ENCODE measurements around the gene SPOCK1.
"Not testable (repeated sequence)": the region's sequence is repeated elsewhere in the genome, so short reads cannot be mapped to it uniquely, and the experiment has no call there.

SPOCK1 gene

DNA sequence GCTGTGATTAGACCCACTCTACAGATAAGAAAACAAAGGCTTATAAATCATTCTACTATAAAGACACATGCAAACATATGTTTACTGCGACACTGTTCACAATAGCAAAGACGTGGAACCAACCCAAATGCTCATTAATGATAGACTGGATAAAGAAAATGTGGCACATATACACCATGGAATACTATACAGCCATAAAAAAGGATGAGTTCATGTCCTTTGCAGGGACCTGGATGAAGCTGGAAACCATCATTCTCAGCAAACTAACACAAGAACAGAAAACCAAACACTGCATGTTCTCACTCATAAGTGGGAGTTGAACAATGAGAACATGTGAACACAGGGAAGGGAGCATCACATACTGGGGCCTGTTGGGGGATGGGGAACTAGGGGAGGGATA, 240.0 kb downstream of the SPOCK1 start:
- no CpG with 5 or more reads among the region's 2 CpGs for WGBS (ENCODE audit: insufficient coverage)
- H3K27me3 ChIP-seq (replicated peaks in 2 of 5; ENCODE audit: control insufficient read depth in 4 of 5, insufficient read depth in 5 of 5, low read length in 4 of 5), result peaks cover 0 to 31% (median 6%) of the 10 kb centered on the region in 5 experiments
- H3K9me3 ChIP-seq (ENCODE audit: control extremely low read depth in 1 of 5, control insufficient read depth in 4 of 5, insufficient read depth in 2 of 5, low read depth in 1 of 5, low read length in 4 of 5); H3K4me1 ChIP-seq (ENCODE audit: control extremely low read depth in 1 of 4, control insufficient read depth in 4 of 4, insufficient read depth in 4 of 4, low read length in 3 of 4); H3K36me3 ChIP-seq (ENCODE audit: control insufficient read depth in 4 of 4, insufficient read depth in 4 of 4, low read length in 3 of 4); H3K4me3 ChIP-seq (ENCODE audit: control insufficient read depth in 1 of 7, extremely low read depth in 1 of 7, insufficient read depth in 4 of 7, low read depth in 2 of 7, low read length in 6 of 7); POLR2A ChIA-PET; CTCF ChIA-PET; H3K27ac ChIP-seq (ENCODE audit: insufficient read depth in 1 of 2, low read depth in 1 of 2, low read length in 2 of 2, poor library complexity in 1 of 2, severe bottlenecking in 2 of 2); DNase-seq: not testable (repeated sequence)

DNA sequence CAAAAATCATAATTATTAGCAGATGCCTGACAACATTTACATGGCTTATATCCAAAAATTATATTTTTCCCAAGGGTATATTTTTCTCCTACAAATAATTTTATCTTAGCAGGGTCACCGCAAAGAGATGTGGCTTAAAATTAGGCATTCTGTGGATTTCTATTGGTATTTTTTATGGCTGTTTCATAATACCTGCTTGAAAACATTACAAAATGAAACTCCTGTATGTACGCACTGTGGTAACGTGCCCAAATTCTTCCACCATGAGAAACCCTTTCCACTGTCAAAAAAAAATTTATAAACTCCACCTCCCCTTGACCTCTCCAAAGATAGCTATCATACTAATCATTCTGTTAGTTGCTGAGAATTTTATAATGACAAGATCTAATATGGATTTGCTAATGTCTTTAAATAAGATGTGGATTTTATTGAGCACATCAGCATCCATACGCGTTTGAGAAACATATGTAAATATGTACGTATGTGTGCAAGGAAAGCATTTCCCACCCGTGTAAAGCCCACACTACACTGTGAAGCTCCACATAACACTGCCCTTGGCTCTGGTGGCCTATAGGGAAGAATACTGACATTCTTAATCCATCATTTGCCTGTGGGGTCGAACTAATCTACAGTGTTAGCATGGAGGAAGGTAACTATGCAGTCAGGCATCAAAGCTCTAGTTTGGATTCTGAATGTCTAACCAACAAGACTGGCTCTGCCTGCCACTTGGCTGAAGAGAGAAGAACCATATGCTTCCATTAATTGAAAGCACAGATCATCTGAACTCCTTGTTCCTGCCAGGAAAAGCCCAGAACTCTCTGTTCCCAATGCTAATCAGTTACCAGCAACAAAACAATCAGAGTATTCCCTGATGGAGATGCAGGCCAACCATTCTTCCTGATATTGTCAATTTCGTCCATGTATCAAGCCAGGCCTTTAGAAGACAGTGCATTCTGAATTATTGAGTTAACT, 244.7 kb downstream of the SPOCK1 start:
- 93% methylated on average over 6 of the region's 9 CpGs for WGBS (ENCODE audit: insufficient coverage)
- H3K36me3 ChIP-seq (ENCODE audit: control insufficient read depth in 4 of 4, insufficient read depth in 4 of 4, low read length in 3 of 4), result no peaks in the 10 kb centered on the region
- ChIA-PET POLR2A (no interaction called here), CTCF (no interaction called here)
- H3K27me3 ChIP-seq (replicated peaks in 2 of 5; ENCODE audit: control insufficient read depth in 4 of 5, insufficient read depth in 5 of 5, low read length in 4 of 5), result peaks cover 0 to 4% (median 0%) of the 10 kb centered on the region in 5 experiments
- no peaks in the 10 kb centered on the region for H3K4me1 ChIP-seq (ENCODE audit: control extremely low read depth in 1 of 4, control insufficient read depth in 4 of 4, insufficient read depth in 4 of 4, low read length in 3 of 4)
- no peaks in the 10 kb centered on the region for H3K9me3 ChIP-seq (ENCODE audit: control extremely low read depth in 1 of 5, control insufficient read depth in 4 of 5, insufficient read depth in 2 of 5, low read depth in 1 of 5, low read length in 4 of 5)
- no peak overlapping the region for H3K4me3 ChIP-seq (ENCODE audit: control insufficient read depth in 1 of 7, extremely low read depth in 1 of 7, insufficient read depth in 4 of 7, low read depth in 2 of 7, low read length in 6 of 7)
- DNase-seq, result no peak
- H3K27ac ChIP-seq (ENCODE audit: insufficient read depth in 1 of 2, low read depth in 1 of 2, low read length in 2 of 2, poor library complexity in 1 of 2, severe bottlenecking in 2 of 2), result no peak overlapping the region

DNA sequence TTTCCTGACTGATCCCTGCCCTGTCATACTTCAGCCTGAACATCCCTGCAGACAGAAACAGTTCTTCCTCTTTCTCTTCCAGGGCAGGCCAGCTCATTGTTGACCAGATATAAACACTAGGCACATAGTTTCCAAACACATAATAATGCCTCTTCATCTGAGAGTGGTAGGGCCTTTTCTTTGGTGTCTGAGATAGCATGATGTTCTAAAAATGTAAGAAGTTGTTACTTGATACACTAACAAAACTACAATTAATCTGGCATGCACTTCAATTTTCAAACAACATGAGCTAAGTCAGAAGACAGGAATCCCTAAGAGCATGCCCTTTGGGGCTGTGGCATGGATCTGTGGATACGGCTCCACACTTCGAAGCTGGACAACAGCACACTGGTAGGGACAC, 246.6 kb downstream of the SPOCK1 start:
- Histone ChIP-seq H3K4me3 (ENCODE audit: control insufficient read depth in 1 of 7, extremely low read depth in 1 of 7, insufficient read depth in 4 of 7, low read depth in 2 of 7, low read length in 6 of 7) (no peak overlapping the region), H3K27ac (ENCODE audit: insufficient read depth in 1 of 2, low read depth in 1 of 2, low read length in 2 of 2, poor library complexity in 1 of 2, severe bottlenecking in 2 of 2) (no peak overlapping the region), H3K4me1 (ENCODE audit: control extremely low read depth in 1 of 4, control insufficient read depth in 4 of 4, insufficient read depth in 4 of 4, low read length in 3 of 4) (no peaks in the 10 kb centered on the region), H3K27me3 (replicated peaks in 2 of 5; ENCODE audit: control insufficient read depth in 4 of 5, insufficient read depth in 5 of 5, low read length in 4 of 5) (peaks cover 0 to under 1% (median 0%) of the 10 kb centered on the region in 5 experiments), H3K36me3 (ENCODE audit: control insufficient read depth in 4 of 4, insufficient read depth in 4 of 4, low read length in 3 of 4) (no peaks in the 10 kb centered on the region), H3K9me3 (ENCODE audit: control extremely low read depth in 1 of 5, control insufficient read depth in 4 of 5, insufficient read depth in 2 of 5, low read depth in 1 of 5, low read length in 4 of 5) (no peaks in the 10 kb centered on the region)
- 94% methylated on average over 2 of the region's 2 CpGs for WGBS (ENCODE audit: insufficient coverage)
- POLR2A ChIA-PET, result no interaction called here
- DNase-seq, result no peak
- CTCF ChIA-PET, result no interaction called here

GRCh38 chr5:137250421-137250820, 248.7 kb downstream of the SPOCK1 start:
- CTCF ChIA-PET, result no interaction called here
- POLR2A ChIA-PET, result no interaction called here
- 89% methylated on average over 5 of the region's 6 CpGs for WGBS (ENCODE audit: insufficient coverage)
- Histone ChIP-seq H3K9me3 (ENCODE audit: control extremely low read depth in 1 of 5, control insufficient read depth in 4 of 5, insufficient read depth in 2 of 5, low read depth in 1 of 5, low read length in 4 of 5) (no peaks in the 10 kb centered on the region), H3K4me1 (ENCODE audit: control extremely low read depth in 1 of 4, control insufficient read depth in 4 of 4, insufficient read depth in 4 of 4, low read length in 3 of 4) (no peaks in the 10 kb centered on the region), H3K4me3 (ENCODE audit: control insufficient read depth in 1 of 7, extremely low read depth in 1 of 7, insufficient read depth in 4 of 7, low read depth in 2 of 7, low read length in 6 of 7) (no peak overlapping the region), H3K27me3 (replicated peaks in 2 of 5; ENCODE audit: control insufficient read depth in 4 of 5, insufficient read depth in 5 of 5, low read length in 4 of 5) (no peaks in the 10 kb centered on the region), H3K36me3 (ENCODE audit: control insufficient read depth in 4 of 4, insufficient read depth in 4 of 4, low read length in 3 of 4) (no peaks in the 10 kb centered on the region), H3K27ac (ENCODE audit: insufficient read depth in 1 of 2, low read depth in 1 of 2, low read length in 2 of 2, poor library complexity in 1 of 2, severe bottlenecking in 2 of 2) (no peak overlapping the region)
- no peak for DNase-seq

GRCh38 chr5:137248527-137248926, 250.6 kb downstream of the SPOCK1 start:
- no peaks in the 10 kb centered on the region for H3K4me1 ChIP-seq (ENCODE audit: control extremely low read depth in 1 of 4, control insufficient read depth in 4 of 4, insufficient read depth in 4 of 4, low read length in 3 of 4)
- no peaks in the 10 kb centered on the region for H3K36me3 ChIP-seq (ENCODE audit: control insufficient read depth in 4 of 4, insufficient read depth in 4 of 4, low read length in 3 of 4)
- no peak for DNase-seq
- H3K27me3 ChIP-seq (replicated peaks in 2 of 5; ENCODE audit: control insufficient read depth in 4 of 5, insufficient read depth in 5 of 5, low read length in 4 of 5), result peaks cover 0 to 2% (median 0%) of the 10 kb centered on the region in 5 experiments
- H3K4me3 ChIP-seq (ENCODE audit: control insufficient read depth in 1 of 7, extremely low read depth in 1 of 7, insufficient read depth in 4 of 7, low read depth in 2 of 7, low read length in 6 of 7), result no peak overlapping the region
- H3K9me3 ChIP-seq (ENCODE audit: control extremely low read depth in 1 of 5, control insufficient read depth in 4 of 5, insufficient read depth in 2 of 5, low read depth in 1 of 5, low read length in 4 of 5), result no peaks in the 10 kb centered on the region
- ChIA-PET POLR2A (no interaction called here), CTCF (no interaction called here)
- 100% methylated on average over 1 of the region's 3 CpGs for WGBS (ENCODE audit: insufficient coverage)
- H3K27ac ChIP-seq (ENCODE audit: insufficient read depth in 1 of 2, low read depth in 1 of 2, low read length in 2 of 2, poor library complexity in 1 of 2, severe bottlenecking in 2 of 2), result no peak overlapping the region

DNA sequence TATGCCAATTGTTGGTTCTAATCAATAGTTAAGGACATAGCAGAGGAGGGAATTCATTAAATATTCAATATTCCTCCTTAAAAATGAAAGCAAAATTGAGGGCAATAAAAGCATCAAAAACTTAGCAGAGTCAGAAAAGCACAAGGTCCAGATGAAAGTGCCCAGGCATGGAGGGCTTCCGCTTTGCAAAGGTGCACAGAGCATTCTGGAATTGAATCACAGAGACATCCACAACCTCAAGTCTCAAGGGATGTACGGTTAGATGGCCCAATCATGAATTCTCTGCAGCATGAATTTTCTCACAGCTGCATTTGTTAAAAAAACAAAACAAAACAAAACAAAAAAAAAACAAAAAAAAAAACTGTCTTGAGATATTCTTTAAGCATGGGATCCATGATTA, 253.7 kb downstream of the SPOCK1 start:
- POLR2A ChIA-PET, result no interaction called here
- H3K4me3 ChIP-seq (ENCODE audit: control insufficient read depth in 1 of 7, extremely low read depth in 1 of 7, insufficient read depth in 4 of 7, low read depth in 2 of 7, low read length in 6 of 7), result no peak overlapping the region
- peaks cover 0 to 2% (median 0%) of the 10 kb centered on the region in 5 experiments for H3K27me3 ChIP-seq (replicated peaks in 2 of 5; ENCODE audit: control insufficient read depth in 4 of 5, insufficient read depth in 5 of 5, low read length in 4 of 5)
- H3K36me3 ChIP-seq (ENCODE audit: control insufficient read depth in 4 of 4, insufficient read depth in 4 of 4, low read length in 3 of 4), result no peaks in the 10 kb centered on the region
- CTCF ChIA-PET, result no interaction called here
- WGBS (ENCODE audit: insufficient coverage), result 63% methylated on average over 1 of the region's 2 CpGs
- H3K9me3 ChIP-seq (ENCODE audit: control extremely low read depth in 1 of 5, control insufficient read depth in 4 of 5, insufficient read depth in 2 of 5, low read depth in 1 of 5, low read length in 4 of 5), result no peaks in the 10 kb centered on the region
- DNase-seq, result no peak
- H3K4me1 ChIP-seq (ENCODE audit: control extremely low read depth in 1 of 4, control insufficient read depth in 4 of 4, insufficient read depth in 4 of 4, low read length in 3 of 4), result no peaks in the 10 kb centered on the region
- H3K27ac ChIP-seq (ENCODE audit: insufficient read depth in 1 of 2, low read depth in 1 of 2, low read length in 2 of 2, poor library complexity in 1 of 2, severe bottlenecking in 2 of 2), result no peak overlapping the region

- DNase-seq, result no peak
- Histone ChIP-seq H3K4me1 (ENCODE audit: control extremely low read depth in 1 of 4, control insufficient read depth in 4 of 4, insufficient read depth in 4 of 4, low read length in 3 of 4) (no peaks in the 10 kb centered on the region), H3K36me3 (ENCODE audit: control insufficient read depth in 4 of 4, insufficient read depth in 4 of 4, low read length in 3 of 4) (no peaks in the 10 kb centered on the region), H3K9me3 (ENCODE audit: control extremely low read depth in 1 of 5, control insufficient read depth in 4 of 5, insufficient read depth in 2 of 5, low read depth in 1 of 5, low read length in 4 of 5) (peaks cover 0 to 4% (median 0%) of the 10 kb centered on the region in 5 experiments), H3K27me3 (replicated peaks in 2 of 5; ENCODE audit: control insufficient read depth in 4 of 5, insufficient read depth in 5 of 5, low read length in 4 of 5) (peaks cover 0 to 3% (median 0%) of the 10 kb centered on the region in 5 experiments), H3K27ac (ENCODE audit: insufficient read depth in 1 of 2, low read depth in 1 of 2, low read length in 2 of 2, poor library complexity in 1 of 2, severe bottlenecking in 2 of 2) (no peak overlapping the region), H3K4me3 (ENCODE audit: control insufficient read depth in 1 of 7, extremely low read depth in 1 of 7, insufficient read depth in 4 of 7, low read depth in 2 of 7, low read length in 6 of 7) (no peak overlapping the region)
- CTCF ChIA-PET, result no interaction called here
- POLR2A ChIA-PET, result no interaction called here
- no CpG with 5 or more reads among the region's 2 CpGs for WGBS (ENCODE audit: insufficient coverage)
Observed at GRCh38 chr5:137240285-137240684, 258.8 kb downstream of the SPOCK1 start.
